ENCODE measurements around the gene MTIF3. TPM values are rescaled to one million over a fixed set of nuclear protein-coding genes. Genes with fewer than 3 reads are reported as not detected.

MTIF3 gene
- total RNA-seq, 1 experiment from 2014 or later, result 41.8 TPM

- ChIA-PET CTCF (interaction anchor here (1.2 kb wide), 1 partner anchor 11 kb away, joined by 3 read pairs; no protein-coding TSS in a partner anchor), POLR2A (no interaction called here)
- Mint-ChIP-seq H3K4me1 (ENCODE audit: low read depth, unreplicated experiment) (peaks cover 19% of the 10 kb centered on the region), H3K4me3 (ENCODE audit: unreplicated experiment) (no peak overlapping the region), H3K9me3 (ENCODE audit: unreplicated experiment) (peaks cover 9% of the 10 kb centered on the region), H3K27ac (ENCODE audit: unreplicated experiment) (no peak overlapping the region), H3K27me3 (ENCODE audit: insufficient read depth, unreplicated experiment) (no peaks in the 10 kb centered on the region), H3K36me3 (ENCODE audit: insufficient read depth, unreplicated experiment) (no peaks in the 10 kb centered on the region)
- H3K36me3 ChIP-seq (ENCODE audit: control insufficient read depth, insufficient read depth, low read length), result peaks cover 2% of the 10 kb centered on the region; the same call in 1 of the 2 replicates
- no peaks in the 10 kb centered on the region for H3K27me3 ChIP-seq (replicated peaks; ENCODE audit: control insufficient read depth, insufficient read depth, low read length)
- H3K4me1 ChIP-seq, result peaks cover 17% of the 10 kb centered on the region
- no peak for DNase-seq
- intact Hi-C loops (cut with micrococcal nuclease; ENCODE audit: unreplicated experiment), result no loop called here
- no peaks in the 10 kb centered on the region for H3K9me3 ChIP-seq
- H3K4me3 ChIP-seq (ENCODE audit: low read depth, low read length), result no peak overlapping the region
- BruUV-seq (replicated peaks), result no TSS peak
- no peak for TF ChIP-seq CTCF (IDR thresholded peaks at IDR 0.05; ENCODE audit: insufficient read depth in 1 of 2, low read depth in 1 of 2, low read length in 1 of 2, severe bottlenecking in 1 of 2, unreplicated experiment in 1 of 2)
Observed at GRCh38 chr13:27393101-27393500, 57.3 kb downstream of the MTIF3 start.

- no peak for DNase-seq
- Mint-ChIP-seq H3K4me1 (ENCODE audit: low read depth, unreplicated experiment) (peaks cover 24% of the 10 kb centered on the region), H3K36me3 (ENCODE audit: insufficient read depth, unreplicated experiment) (no peaks in the 10 kb centered on the region), H3K27me3 (ENCODE audit: insufficient read depth, unreplicated experiment) (no peaks in the 10 kb centered on the region), H3K9me3 (ENCODE audit: unreplicated experiment) (no peaks in the 10 kb centered on the region), H3K27ac (ENCODE audit: unreplicated experiment) (no peak overlapping the region), H3K4me3 (ENCODE audit: unreplicated experiment) (no peak overlapping the region)
- ChIA-PET POLR2A (no interaction called here), CTCF (no interaction called here)
- TF ChIP-seq CTCF (IDR thresholded peaks at IDR 0.05; ENCODE audit: insufficient read depth in 1 of 2, low read depth in 1 of 2, low read length in 1 of 2, severe bottlenecking in 1 of 2, unreplicated experiment in 1 of 2), result no peak
- Histone ChIP-seq H3K9me3 (no peaks in the 10 kb centered on the region), H3K27me3 (replicated peaks; ENCODE audit: control insufficient read depth, insufficient read depth, low read length) (no peaks in the 10 kb centered on the region), H3K4me1 (peaks cover 18% of the 10 kb centered on the region), H3K4me3 (ENCODE audit: low read depth, low read length) (no peak overlapping the region), H3K36me3 (ENCODE audit: control insufficient read depth, insufficient read depth, low read length) (peaks cover 2% of the 10 kb centered on the region; the same call in 1 of the 2 replicates)
- BruUV-seq (replicated peaks), result no TSS peak
- intact Hi-C loops (cut with micrococcal nuclease; ENCODE audit: unreplicated experiment), result no loop called here
Observed at GRCh38 chr13:27391471-27391870, 58.9 kb downstream of the MTIF3 start.

GRCh38 chr13:27389891-27390290 lies 60.5 kb downstream of the MTIF3 start:
- BruUV-seq (replicated peaks), result no TSS peak
- no peak overlapping the region for H3K27ac Mint-ChIP-seq (ENCODE audit: unreplicated experiment)
- H3K27me3 Mint-ChIP-seq (ENCODE audit: insufficient read depth, unreplicated experiment), result no peaks in the 10 kb centered on the region
- Histone ChIP-seq H3K4me3 (ENCODE audit: low read depth, low read length) (no peak overlapping the region), H3K27me3 (replicated peaks; ENCODE audit: control insufficient read depth, insufficient read depth, low read length) (no peaks in the 10 kb centered on the region), H3K4me1 (peaks cover 7% of the 10 kb centered on the region; the same call in 1 of the 2 replicates), H3K36me3 (ENCODE audit: control insufficient read depth, insufficient read depth, low read length) (no peaks in the 10 kb centered on the region), H3K9me3 (no peaks in the 10 kb centered on the region)
- intact Hi-C loops (cut with micrococcal nuclease; ENCODE audit: unreplicated experiment), result no loop called here
- H3K9me3 Mint-ChIP-seq (ENCODE audit: unreplicated experiment), result no peaks in the 10 kb centered on the region
- no peak for DNase-seq
- peaks cover 16% of the 10 kb centered on the region for H3K4me1 Mint-ChIP-seq (ENCODE audit: low read depth, unreplicated experiment)
- CTCF ChIA-PET, result no interaction called here
- H3K4me3 Mint-ChIP-seq (ENCODE audit: unreplicated experiment), result no peak overlapping the region
- POLR2A ChIA-PET, result no interaction called here
- no peaks in the 10 kb centered on the region for H3K36me3 Mint-ChIP-seq (ENCODE audit: insufficient read depth, unreplicated experiment)
- no peak for TF ChIP-seq CTCF (IDR thresholded peaks at IDR 0.05; ENCODE audit: insufficient read depth in 1 of 2, low read depth in 1 of 2, low read length in 1 of 2, severe bottlenecking in 1 of 2, unreplicated experiment in 1 of 2)

Measured in Caco-2 (cell line).